Transverse colon (tissue), 4 donors: ENCODE measurements around the gene BORCS8.

ENCODE experiments used
- CTCF ChIP-seq, 5 experiments: fragments of 200-600 bp in 3 of 5; fragments of 450-650 bp in 2 of 5; sonication (generic) in 3 of 5; IDR thresholded peaks; 1 replicate in 2 of 5; 2 replicates in 3 of 5; pipeline ENCODE4 v1.5.1; 2016 to 2017; ENCODE audit warnings: antibody characterized with exemption in 5 of 5, inconsistent platforms in 3 of 5, mild to moderate bottlenecking in 2 of 5, moderate library complexity in 1 of 5
- EP300 ChIP-seq: sonication (generic); formaldehyde crosslinking; IDR thresholded peaks from one replicate; pipeline ENCODE4 v1.6.1; 2017; ENCODE audit warnings: antibody characterized with exemption, low read depth
- POLR2AphosphoS5 ChIP-seq, 3 donors: sonication (generic); formaldehyde crosslinking; IDR thresholded peaks; one replicate each; pipeline ENCODE4 v1.6.1; 2016; ENCODE audit warnings: antibody characterized with exemption in 3 of 3

DNA sequence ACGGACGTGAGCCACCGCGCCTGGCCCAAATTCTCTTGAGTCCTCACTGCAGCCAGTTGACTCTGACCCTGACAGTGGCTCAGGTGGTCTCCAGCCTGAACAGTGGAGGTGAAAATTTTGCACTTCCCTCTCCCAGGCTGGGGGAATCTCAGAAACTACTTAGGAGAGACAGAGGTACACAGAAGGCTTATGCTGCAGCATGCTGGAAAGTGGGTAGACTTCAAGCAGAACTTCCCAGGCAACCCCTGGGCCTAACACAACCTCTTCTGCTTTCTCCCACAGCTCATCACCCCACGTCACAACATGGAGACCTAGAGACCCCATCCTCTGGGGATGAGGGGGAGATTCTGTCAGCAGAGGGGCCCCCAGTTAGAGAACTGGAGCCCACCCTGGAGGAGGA lies 34.3 kb upstream of the BORCS8 start:
- no peak for TF ChIP-seq EP300
- no peak for TF ChIP-seq CTCF (IDR thresholded peaks at IDR 0.05)
- TF ChIP-seq POLR2AphosphoS5 (IDR thresholded peaks at IDR 0.05): no peak
